Measurements from ENCODE around the gene RELN. TPM values are rescaled to one million over a fixed set of nuclear protein-coding genes. Genes with fewer than 3 reads are reported as not detected.

The RELN gene
- total and polyA plus RNA-seq, 2 donors from 2014 or later = 0.95 to 5.4 TPM

DNA sequence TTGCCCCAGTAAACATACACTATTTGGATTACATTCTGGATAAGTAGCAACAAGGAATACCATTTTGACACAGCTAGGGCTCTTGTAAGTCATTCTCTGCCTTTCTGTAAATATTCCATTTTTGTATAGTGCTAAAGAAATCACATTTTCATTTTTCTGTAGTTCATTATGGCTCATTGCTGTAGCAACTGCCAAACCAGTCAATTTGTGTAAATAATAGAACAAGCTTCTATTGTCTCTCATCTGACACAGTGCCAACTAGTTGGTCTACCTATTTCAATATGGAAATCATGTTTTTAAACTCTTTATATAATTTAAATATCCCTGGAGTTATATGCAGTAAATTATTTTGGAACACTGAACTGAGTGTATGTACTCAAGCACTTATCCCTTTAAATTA lies 193.7 kb downstream of the RELN start:
- Histone ChIP-seq H3K27me3 (ENCODE audit: control insufficient read depth, insufficient read depth, low read length) (no peaks in the 10 kb centered on the region), H3K36me3 (ENCODE audit: control insufficient read depth in 2 of 3, insufficient read depth in 3 of 3, low read length in 3 of 3) (no peaks in the 10 kb centered on the region), H3K27ac (ENCODE audit: low read depth in 2 of 2, low read length in 2 of 2) (no peak overlapping the region), H3K4me3 (ENCODE audit: low read length in 3 of 3) (no peak overlapping the region), H3K9ac (ENCODE audit: low read length in 3 of 3) (no peak overlapping the region), H3K4me1 (ENCODE audit: control insufficient read depth in 2 of 3, insufficient read depth in 2 of 3, low read depth in 1 of 3, low read length in 3 of 3) (no peaks in the 10 kb centered on the region), H3K9me3 (ENCODE audit: control insufficient read depth in 2 of 3, insufficient read depth in 1 of 3, low read length in 3 of 3) (peaks cover 0 to 3% (median 2%) of the 10 kb centered on the region in 3 donors)
- no peak for DNase-seq
- intact Hi-C loops (cut with DNase I) = no loop called here
- TF ChIP-seq, protein P1, sequence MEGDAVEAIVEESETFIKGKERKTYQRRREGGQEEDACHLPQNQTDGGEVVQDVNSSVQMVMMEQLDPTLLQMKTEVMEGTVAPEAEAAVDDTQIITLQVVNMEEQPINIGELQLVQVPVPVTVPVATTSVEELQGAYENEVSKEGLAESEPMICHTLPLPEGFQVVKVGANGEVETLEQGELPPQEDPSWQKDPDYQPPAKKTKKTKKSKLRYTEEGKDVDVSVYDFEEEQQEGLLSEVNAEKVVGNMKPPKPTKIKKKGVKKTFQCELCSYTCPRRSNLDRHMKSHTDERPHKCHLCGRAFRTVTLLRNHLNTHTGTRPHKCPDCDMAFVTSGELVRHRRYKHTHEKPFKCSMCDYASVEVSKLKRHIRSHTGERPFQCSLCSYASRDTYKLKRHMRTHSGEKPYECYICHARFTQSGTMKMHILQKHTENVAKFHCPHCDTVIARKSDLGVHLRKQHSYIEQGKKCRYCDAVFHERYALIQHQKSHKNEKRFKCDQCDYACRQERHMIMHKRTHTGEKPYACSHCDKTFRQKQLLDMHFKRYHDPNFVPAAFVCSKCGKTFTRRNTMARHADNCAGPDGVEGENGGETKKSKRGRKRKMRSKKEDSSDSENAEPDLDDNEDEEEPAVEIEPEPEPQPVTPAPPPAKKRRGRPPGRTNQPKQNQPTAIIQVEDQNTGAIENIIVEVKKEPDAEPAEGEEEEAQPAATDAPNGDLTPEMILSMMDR (IDR thresholded peaks at IDR 0.05; ENCODE audit: borderline replicate concordance, extremely low read depth, insufficient read depth) = no peak
- FAIRE-seq = no peak

DNA sequence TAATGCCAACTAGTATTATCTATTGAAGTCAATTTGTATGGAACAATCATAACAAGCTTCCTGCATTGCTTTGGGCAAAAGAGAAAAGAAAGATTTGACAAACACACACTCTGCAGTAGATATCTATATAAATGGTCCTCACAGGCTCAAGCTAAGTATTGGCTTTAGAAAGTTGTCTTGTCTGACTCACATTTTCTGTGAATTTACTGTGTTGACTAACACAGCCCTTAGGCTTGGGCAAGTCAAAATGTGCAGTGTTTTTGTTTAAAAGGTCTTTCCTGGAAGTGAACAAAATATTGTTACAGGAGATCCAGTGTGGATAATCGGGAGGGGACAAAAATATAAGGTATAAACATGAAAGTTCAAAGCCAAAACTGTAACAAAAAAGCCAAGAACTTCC lies 194.4 kb downstream of the RELN start:
- no peak overlapping the region for H3K9ac ChIP-seq (ENCODE audit: low read length in 3 of 3)
- no peaks in the 10 kb centered on the region for H3K4me1 ChIP-seq (ENCODE audit: control insufficient read depth in 2 of 3, insufficient read depth in 2 of 3, low read depth in 1 of 3, low read length in 3 of 3)
- FAIRE-seq (no peak), DNase-seq (no peak)
- no peak overlapping the region for H3K4me3 ChIP-seq (ENCODE audit: low read length in 3 of 3)
- H3K9me3 ChIP-seq (ENCODE audit: control insufficient read depth in 2 of 3, insufficient read depth in 1 of 3, low read length in 3 of 3) = peaks cover 0 to 3% (median 2%) of the 10 kb centered on the region in 3 donors
- no peaks in the 10 kb centered on the region for H3K36me3 ChIP-seq (ENCODE audit: control insufficient read depth in 2 of 3, insufficient read depth in 3 of 3, low read length in 3 of 3)
- intact Hi-C loops (cut with DNase I) = no loop called here
- no peaks in the 10 kb centered on the region for H3K27me3 ChIP-seq (ENCODE audit: control insufficient read depth, insufficient read depth, low read length)
- TF ChIP-seq, protein P1 (IDR thresholded peaks at IDR 0.05; ENCODE audit: borderline replicate concordance, extremely low read depth, insufficient read depth) = no peak
- H3K27ac ChIP-seq (ENCODE audit: low read depth in 2 of 2, low read length in 2 of 2) = no peak overlapping the region

DNA sequence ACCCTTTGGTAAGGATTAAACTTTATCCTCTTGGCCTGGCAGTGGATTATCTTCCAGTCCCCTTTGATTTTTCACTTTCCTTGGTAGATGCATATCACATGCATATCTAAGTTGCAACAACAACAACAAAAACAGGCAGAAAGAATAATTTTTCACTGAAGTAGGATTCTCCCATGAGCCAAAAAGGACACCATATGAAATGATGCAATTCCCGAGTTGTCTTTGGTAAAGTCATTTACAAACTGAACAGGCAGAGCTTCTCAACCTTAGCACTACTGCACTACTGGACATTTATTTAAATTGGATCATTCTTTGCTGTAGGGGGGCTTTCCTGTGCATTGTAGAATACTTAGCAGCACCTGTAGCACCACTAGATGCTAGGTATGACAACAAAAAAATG lies 195.0 kb downstream of the RELN start:
- DNase-seq = no peak
- Histone ChIP-seq H3K36me3 (ENCODE audit: control insufficient read depth in 2 of 3, insufficient read depth in 3 of 3, low read length in 3 of 3) (no peaks in the 10 kb centered on the region), H3K4me3 (ENCODE audit: low read length in 3 of 3) (no peak overlapping the region), H3K9ac (ENCODE audit: low read length in 3 of 3) (no peak overlapping the region), H3K27me3 (ENCODE audit: control insufficient read depth, insufficient read depth, low read length) (no peaks in the 10 kb centered on the region), H3K27ac (ENCODE audit: low read depth in 2 of 2, low read length in 2 of 2) (no peak overlapping the region), H3K9me3 (ENCODE audit: control insufficient read depth in 2 of 3, insufficient read depth in 1 of 3, low read length in 3 of 3) (peaks cover 0 to 3% (median 2%) of the 10 kb centered on the region in 3 donors), H3K4me1 (ENCODE audit: control insufficient read depth in 2 of 3, insufficient read depth in 2 of 3, low read depth in 1 of 3, low read length in 3 of 3) (no peaks in the 10 kb centered on the region)
- TF ChIP-seq, protein P1 (IDR thresholded peaks at IDR 0.05; ENCODE audit: borderline replicate concordance, extremely low read depth, insufficient read depth) = no peak
- FAIRE-seq = no peak
- intact Hi-C loops (cut with DNase I) = no loop called here

DNA sequence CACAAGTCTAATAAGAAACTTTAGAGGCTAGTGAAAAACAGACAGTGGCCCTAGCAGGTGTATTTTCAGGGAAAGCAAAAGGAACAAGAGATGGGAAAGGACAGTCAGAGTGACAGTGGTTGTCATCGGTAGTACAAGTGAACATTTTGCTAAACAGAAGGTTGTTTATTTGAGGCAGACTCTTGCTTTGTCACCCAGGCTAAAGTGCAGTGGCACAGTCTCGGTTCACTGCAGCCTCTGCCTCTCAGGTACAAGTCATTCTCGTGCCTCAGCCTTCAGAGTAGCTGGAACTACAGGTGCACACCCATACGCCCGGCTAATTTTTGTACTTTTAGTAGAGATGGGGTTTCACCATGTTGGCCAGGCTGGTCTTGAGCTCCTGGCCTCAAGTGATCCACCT lies 195.8 kb downstream of the RELN start:
- H3K4me1 ChIP-seq (ENCODE audit: control insufficient read depth in 2 of 3, insufficient read depth in 2 of 3, low read depth in 1 of 3, low read length in 3 of 3) = no peaks in the 10 kb centered on the region
- intact Hi-C loops (cut with DNase I) = no loop called here
- no peak overlapping the region for H3K9ac ChIP-seq (ENCODE audit: low read length in 3 of 3)
- no peaks in the 10 kb centered on the region for H3K27me3 ChIP-seq (ENCODE audit: control insufficient read depth, insufficient read depth, low read length)
- FAIRE-seq = no peak
- no peaks in the 10 kb centered on the region for H3K36me3 ChIP-seq (ENCODE audit: control insufficient read depth in 2 of 3, insufficient read depth in 3 of 3, low read length in 3 of 3)
- DNase-seq = no peak
- peaks cover 0 to 3% (median 2%) of the 10 kb centered on the region in 3 donors for H3K9me3 ChIP-seq (ENCODE audit: control insufficient read depth in 2 of 3, insufficient read depth in 1 of 3, low read length in 3 of 3)
- TF ChIP-seq, protein P1 (IDR thresholded peaks at IDR 0.05; ENCODE audit: borderline replicate concordance, extremely low read depth, insufficient read depth) = no peak
- H3K4me3 ChIP-seq (ENCODE audit: low read length in 3 of 3) = no peak overlapping the region
- no peak overlapping the region for H3K27ac ChIP-seq (ENCODE audit: low read depth in 2 of 2, low read length in 2 of 2)
